Gastroesophageal sphincter (tissue), 3 donors: ENCODE measurements around the gene VDAC1.

Experiments
- EP300 ChIP-seq: sonication (generic); formaldehyde crosslinking; IDR thresholded peaks from one replicate; pipeline ENCODE4 v1.6.1; 2017; ENCODE audit warnings: antibody characterized with exemption, mild to moderate bottlenecking
- TF ChIP-seq, protein P1 (sequence below), 4 experiments: fragments of 200-600 bp in 2 of 4; fragments of 450-650 bp in 2 of 4; sonication (generic) in 1 of 4; IDR thresholded peaks; one replicate each; pipeline ENCODE4 v1.5.1; 2017 to 2019; ENCODE audit warnings: antibody characterized with exemption in 4 of 4, mild to moderate bottlenecking in 2 of 4, moderate library complexity in 2 of 4

DNA sequence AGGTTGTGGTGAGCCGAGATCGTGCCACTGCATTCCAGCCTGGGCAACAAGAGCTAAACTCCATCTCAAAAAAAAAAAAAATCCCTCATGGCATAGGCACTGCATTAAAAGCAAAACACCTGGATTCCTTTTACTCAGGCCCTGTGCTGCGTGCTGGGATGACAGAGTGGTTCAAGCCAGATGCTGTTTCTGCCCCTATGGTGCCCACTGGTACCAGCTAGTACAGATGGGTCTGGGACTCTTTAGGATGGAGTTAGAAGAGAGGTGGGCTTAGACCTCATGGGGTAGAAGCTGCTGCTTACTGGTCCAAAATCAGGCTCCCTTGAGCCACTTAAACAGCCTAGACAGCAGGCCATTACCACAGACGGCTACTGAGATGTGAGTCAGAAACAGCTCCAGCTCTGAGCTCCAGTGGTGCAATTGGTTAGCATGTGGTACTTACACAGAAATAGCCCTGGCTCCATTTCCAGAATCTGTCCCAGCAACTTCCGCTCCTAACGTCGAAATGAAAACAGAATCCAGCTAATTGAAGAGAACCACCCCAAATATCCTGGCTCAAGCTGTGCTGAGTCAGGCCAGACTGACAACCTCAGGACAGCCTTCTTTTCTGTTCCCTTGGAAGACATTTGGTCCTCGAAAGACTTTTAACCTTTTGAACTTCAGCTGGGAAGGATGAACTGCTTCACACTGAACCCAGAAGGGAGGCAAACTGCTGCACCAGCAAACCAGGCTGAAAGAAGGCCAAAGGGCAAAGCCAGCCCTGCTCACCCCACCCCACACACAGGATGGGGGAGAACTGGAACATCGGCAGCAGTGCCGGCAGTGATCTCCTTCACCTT lies 51.8 kb downstream of the VDAC1 start:
- TF ChIP-seq, protein P1, sequence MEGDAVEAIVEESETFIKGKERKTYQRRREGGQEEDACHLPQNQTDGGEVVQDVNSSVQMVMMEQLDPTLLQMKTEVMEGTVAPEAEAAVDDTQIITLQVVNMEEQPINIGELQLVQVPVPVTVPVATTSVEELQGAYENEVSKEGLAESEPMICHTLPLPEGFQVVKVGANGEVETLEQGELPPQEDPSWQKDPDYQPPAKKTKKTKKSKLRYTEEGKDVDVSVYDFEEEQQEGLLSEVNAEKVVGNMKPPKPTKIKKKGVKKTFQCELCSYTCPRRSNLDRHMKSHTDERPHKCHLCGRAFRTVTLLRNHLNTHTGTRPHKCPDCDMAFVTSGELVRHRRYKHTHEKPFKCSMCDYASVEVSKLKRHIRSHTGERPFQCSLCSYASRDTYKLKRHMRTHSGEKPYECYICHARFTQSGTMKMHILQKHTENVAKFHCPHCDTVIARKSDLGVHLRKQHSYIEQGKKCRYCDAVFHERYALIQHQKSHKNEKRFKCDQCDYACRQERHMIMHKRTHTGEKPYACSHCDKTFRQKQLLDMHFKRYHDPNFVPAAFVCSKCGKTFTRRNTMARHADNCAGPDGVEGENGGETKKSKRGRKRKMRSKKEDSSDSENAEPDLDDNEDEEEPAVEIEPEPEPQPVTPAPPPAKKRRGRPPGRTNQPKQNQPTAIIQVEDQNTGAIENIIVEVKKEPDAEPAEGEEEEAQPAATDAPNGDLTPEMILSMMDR (IDR thresholded peaks at IDR 0.05) = no peak
- TF ChIP-seq EP300 = no peak
